ENCODE measurements around the gene COX15. TPM values are rescaled to one million over a fixed set of nuclear protein-coding genes. Genes with fewer than 3 reads are reported as not detected.

COX15 gene
- total and polyA plus RNA-seq, 2 experiments from 2014 or later, result 33.0 to 33.8 TPM

DNA sequence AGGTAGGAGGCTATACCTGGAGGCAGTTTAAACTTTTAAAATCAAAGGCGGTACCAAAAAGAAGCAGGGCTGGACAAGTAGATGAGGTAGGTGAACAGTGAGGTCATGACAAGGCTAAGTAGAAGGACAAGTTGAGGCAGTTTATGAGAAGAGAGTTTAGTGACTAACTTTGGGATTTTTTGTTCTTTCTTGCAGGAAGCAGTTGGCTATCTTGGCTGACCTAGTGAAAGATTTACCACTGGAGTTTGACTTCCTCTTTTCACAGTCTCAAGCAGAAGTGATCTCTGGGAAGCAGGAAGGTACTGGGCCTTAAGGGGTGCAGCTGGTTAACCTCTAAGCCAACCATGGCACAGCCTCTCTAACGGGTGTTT, 46.3 kb downstream of the COX15 start:
- peaks cover 7% of the 10 kb centered on the region for H3K36me3 ChIP-seq
- DNase-seq (ENCODE audit: low read depth in 1 of 2, low spot score in 1 of 2), result no peak
- H3K27me3 ChIP-seq, result no peaks in the 10 kb centered on the region
- TF ChIP-seq, protein P1, sequence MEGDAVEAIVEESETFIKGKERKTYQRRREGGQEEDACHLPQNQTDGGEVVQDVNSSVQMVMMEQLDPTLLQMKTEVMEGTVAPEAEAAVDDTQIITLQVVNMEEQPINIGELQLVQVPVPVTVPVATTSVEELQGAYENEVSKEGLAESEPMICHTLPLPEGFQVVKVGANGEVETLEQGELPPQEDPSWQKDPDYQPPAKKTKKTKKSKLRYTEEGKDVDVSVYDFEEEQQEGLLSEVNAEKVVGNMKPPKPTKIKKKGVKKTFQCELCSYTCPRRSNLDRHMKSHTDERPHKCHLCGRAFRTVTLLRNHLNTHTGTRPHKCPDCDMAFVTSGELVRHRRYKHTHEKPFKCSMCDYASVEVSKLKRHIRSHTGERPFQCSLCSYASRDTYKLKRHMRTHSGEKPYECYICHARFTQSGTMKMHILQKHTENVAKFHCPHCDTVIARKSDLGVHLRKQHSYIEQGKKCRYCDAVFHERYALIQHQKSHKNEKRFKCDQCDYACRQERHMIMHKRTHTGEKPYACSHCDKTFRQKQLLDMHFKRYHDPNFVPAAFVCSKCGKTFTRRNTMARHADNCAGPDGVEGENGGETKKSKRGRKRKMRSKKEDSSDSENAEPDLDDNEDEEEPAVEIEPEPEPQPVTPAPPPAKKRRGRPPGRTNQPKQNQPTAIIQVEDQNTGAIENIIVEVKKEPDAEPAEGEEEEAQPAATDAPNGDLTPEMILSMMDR (IDR thresholded peaks at IDR 0.05; ENCODE audit: low read depth, low read length), result no peak
- no peak overlapping the region for H3K27ac ChIP-seq
- no peak overlapping the region for H3K4me3 ChIP-seq
- no peaks in the 10 kb centered on the region for H3K9me3 ChIP-seq (ENCODE audit: low read depth)
- H3K4me1 ChIP-seq (ENCODE audit: low read depth), result no peaks in the 10 kb centered on the region

- Histone ChIP-seq H3K36me3 (peaks cover 12% of the 10 kb centered on the region), H3K4me1 (ENCODE audit: low read depth) (no peaks in the 10 kb centered on the region), H3K27me3 (no peaks in the 10 kb centered on the region), H3K4me3 (no peak overlapping the region), H3K27ac (no peak overlapping the region), H3K9me3 (ENCODE audit: low read depth) (no peaks in the 10 kb centered on the region)
- DNase-seq (ENCODE audit: low read depth in 1 of 2, low spot score in 1 of 2), result no peak
- TF ChIP-seq, protein P1 (IDR thresholded peaks at IDR 0.05; ENCODE audit: low read depth, low read length), result peak; percentile 2
Observed at GRCh38 chr10:99682752-99683151, 49.2 kb downstream of the COX15 start.

Other genes starting within 250 kb of the COX15 start
- gene NKX2-3, start 199.2 kb downstream of the COX15 start, total RNA-seq, result not detected in 2 replicates
- gene NKX2-3, start 199.2 kb downstream of the COX15 start, polyA plus RNA-seq, result 0.39 TPM in 1 of 2 replicates, not detected in the other
- 15.3 and 34.5 TPM in 2 replicates for gene SLC25A28, start 111.7 kb downstream of the COX15 start, total RNA-seq
- gene SLC25A28, start 111.7 kb downstream of the COX15 start, polyA plus RNA-seq, result 33.9 and 41.4 TPM in 2 replicates
- 6.7 and 9.4 TPM in 2 replicates for gene ENTPD7, start 72.6 kb downstream of the COX15 start, total RNA-seq
- gene ENTPD7, start 72.6 kb downstream of the COX15 start, polyA plus RNA-seq, result 3.4 and 5.1 TPM in 2 replicates
- 25.9 and 52.0 TPM in 2 replicates for gene CUTC, start 107 bp upstream of the COX15 start, total RNA-seq
- 33.7 and 47.6 TPM in 2 replicates for gene CUTC, start 107 bp upstream of the COX15 start, polyA plus RNA-seq
- gene ABCC2, start 50.5 kb upstream of the COX15 start, total RNA-seq, result 0.07 and 0.86 TPM in 2 replicates
- 0.12 and 0.92 TPM in 2 replicates for gene ABCC2, start 50.5 kb upstream of the COX15 start, polyA plus RNA-seq